ENCODE measurements around the gene SERPINF2. TPM values are rescaled to one million over a fixed set of nuclear protein-coding genes. Genes with fewer than 3 reads are reported as not detected.

Gene SERPINF2
- polyA plus RNA-seq, 1 donor from 2014 or later, result not detected

- Histone ChIP-seq H3K27ac (ENCODE audit: low read length) (no peak overlapping the region), H3K9me3 (ENCODE audit: low read length) (no peaks in the 10 kb centered on the region), H3K9me2 (ENCODE audit: insufficient read depth, low read length) (no peaks in the 10 kb centered on the region), H3K4me2 (ENCODE audit: low read length) (no peak overlapping the region), H3K79me2 (replicated peaks; ENCODE audit: insufficient read depth, low read length) (no peaks in the 10 kb centered on the region), H3K9ac (ENCODE audit: low read length) (no peak overlapping the region), H3K4me3 (ENCODE audit: low read length) (no peak overlapping the region), H3F3A (ENCODE audit: insufficient read depth, low read length, poor library complexity, severe bottlenecking) (no peaks in the 10 kb centered on the region), H4K20me1 (ENCODE audit: insufficient read depth) (no peaks in the 10 kb centered on the region), H3K27me3 (ENCODE audit: insufficient read depth, low read depth, low read length) (no peaks in the 10 kb centered on the region), H2AFZ (ENCODE audit: low read depth, low read length) (no peak overlapping the region), H3K36me3 (ENCODE audit: insufficient read depth, low read length) (no peaks in the 10 kb centered on the region)
- TF ChIP-seq TAF1 (IDR thresholded peaks at IDR 0.05; ENCODE audit: low read depth), result no peak
- TF ChIP-seq EZH2 (IDR thresholded peaks at IDR 0.05; ENCODE audit: borderline replicate concordance, insufficient read depth, low read length, poor library complexity, severe bottlenecking), result no peak
- TF ChIP-seq, protein P1, sequence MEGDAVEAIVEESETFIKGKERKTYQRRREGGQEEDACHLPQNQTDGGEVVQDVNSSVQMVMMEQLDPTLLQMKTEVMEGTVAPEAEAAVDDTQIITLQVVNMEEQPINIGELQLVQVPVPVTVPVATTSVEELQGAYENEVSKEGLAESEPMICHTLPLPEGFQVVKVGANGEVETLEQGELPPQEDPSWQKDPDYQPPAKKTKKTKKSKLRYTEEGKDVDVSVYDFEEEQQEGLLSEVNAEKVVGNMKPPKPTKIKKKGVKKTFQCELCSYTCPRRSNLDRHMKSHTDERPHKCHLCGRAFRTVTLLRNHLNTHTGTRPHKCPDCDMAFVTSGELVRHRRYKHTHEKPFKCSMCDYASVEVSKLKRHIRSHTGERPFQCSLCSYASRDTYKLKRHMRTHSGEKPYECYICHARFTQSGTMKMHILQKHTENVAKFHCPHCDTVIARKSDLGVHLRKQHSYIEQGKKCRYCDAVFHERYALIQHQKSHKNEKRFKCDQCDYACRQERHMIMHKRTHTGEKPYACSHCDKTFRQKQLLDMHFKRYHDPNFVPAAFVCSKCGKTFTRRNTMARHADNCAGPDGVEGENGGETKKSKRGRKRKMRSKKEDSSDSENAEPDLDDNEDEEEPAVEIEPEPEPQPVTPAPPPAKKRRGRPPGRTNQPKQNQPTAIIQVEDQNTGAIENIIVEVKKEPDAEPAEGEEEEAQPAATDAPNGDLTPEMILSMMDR (IDR thresholded peaks at IDR 0.05; ENCODE audit: poor library complexity, severe bottlenecking), result no peak
- no peak for TF ChIP-seq MXI1 (conservative IDR thresholded peaks at IDR 0.05; ENCODE audit: poor library complexity, severe bottlenecking)
These were observed 16.9 kb downstream of the SERPINF2 start for GRCh38 chr17:1759529-1759928.

- Histone ChIP-seq H3K9me3 (ENCODE audit: low read length) (no peaks in the 10 kb centered on the region), H3K27me3 (ENCODE audit: insufficient read depth, low read depth, low read length) (no peaks in the 10 kb centered on the region), H4K20me1 (ENCODE audit: insufficient read depth) (no peaks in the 10 kb centered on the region), H3K79me2 (replicated peaks; ENCODE audit: insufficient read depth, low read length) (no peaks in the 10 kb centered on the region), H3F3A (ENCODE audit: insufficient read depth, low read length, poor library complexity, severe bottlenecking) (no peaks in the 10 kb centered on the region), H3K4me3 (ENCODE audit: low read length) (no peak overlapping the region), H3K9ac (ENCODE audit: low read length) (no peak overlapping the region), H3K4me2 (ENCODE audit: low read length) (no peak overlapping the region), H3K9me2 (ENCODE audit: insufficient read depth, low read length) (no peaks in the 10 kb centered on the region), H3K27ac (ENCODE audit: low read length) (no peak overlapping the region), H2AFZ (ENCODE audit: low read depth, low read length) (no peak overlapping the region), H3K36me3 (ENCODE audit: insufficient read depth, low read length) (no peaks in the 10 kb centered on the region)
- TF ChIP-seq EP300 (conservative IDR thresholded peaks at IDR 0.05; ENCODE audit: poor library complexity, severe bottlenecking), result no peak
- TF ChIP-seq EZH2 (IDR thresholded peaks at IDR 0.05; ENCODE audit: borderline replicate concordance, insufficient read depth, low read length, poor library complexity, severe bottlenecking), result no peak
- TF ChIP-seq, protein P1 (IDR thresholded peaks at IDR 0.05; ENCODE audit: poor library complexity, severe bottlenecking), result no peak
- no peak for TF ChIP-seq POLR2AphosphoS5 (IDR thresholded peaks at IDR 0.05)
- no peak for TF ChIP-seq RAD21 (conservative IDR thresholded peaks at IDR 0.05)
- no peak for TF ChIP-seq SMC3 (conservative IDR thresholded peaks at IDR 0.05; ENCODE audit: poor library complexity)
- TF ChIP-seq, protein P2, sequence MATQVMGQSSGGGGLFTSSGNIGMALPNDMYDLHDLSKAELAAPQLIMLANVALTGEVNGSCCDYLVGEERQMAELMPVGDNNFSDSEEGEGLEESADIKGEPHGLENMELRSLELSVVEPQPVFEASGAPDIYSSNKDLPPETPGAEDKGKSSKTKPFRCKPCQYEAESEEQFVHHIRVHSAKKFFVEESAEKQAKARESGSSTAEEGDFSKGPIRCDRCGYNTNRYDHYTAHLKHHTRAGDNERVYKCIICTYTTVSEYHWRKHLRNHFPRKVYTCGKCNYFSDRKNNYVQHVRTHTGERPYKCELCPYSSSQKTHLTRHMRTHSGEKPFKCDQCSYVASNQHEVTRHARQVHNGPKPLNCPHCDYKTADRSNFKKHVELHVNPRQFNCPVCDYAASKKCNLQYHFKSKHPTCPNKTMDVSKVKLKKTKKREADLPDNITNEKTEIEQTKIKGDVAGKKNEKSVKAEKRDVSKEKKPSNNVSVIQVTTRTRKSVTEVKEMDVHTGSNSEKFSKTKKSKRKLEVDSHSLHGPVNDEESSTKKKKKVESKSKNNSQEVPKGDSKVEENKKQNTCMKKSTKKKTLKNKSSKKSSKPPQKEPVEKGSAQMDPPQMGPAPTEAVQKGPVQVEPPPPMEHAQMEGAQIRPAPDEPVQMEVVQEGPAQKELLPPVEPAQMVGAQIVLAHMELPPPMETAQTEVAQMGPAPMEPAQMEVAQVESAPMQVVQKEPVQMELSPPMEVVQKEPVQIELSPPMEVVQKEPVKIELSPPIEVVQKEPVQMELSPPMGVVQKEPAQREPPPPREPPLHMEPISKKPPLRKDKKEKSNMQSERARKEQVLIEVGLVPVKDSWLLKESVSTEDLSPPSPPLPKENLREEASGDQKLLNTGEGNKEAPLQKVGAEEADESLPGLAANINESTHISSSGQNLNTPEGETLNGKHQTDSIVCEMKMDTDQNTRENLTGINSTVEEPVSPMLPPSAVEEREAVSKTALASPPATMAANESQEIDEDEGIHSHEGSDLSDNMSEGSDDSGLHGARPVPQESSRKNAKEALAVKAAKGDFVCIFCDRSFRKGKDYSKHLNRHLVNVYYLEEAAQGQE (IDR thresholded peaks at IDR 0.05; ENCODE audit: borderline replicate concordance), result no peak
- TF ChIP-seq TAF1 (IDR thresholded peaks at IDR 0.05; ENCODE audit: low read depth), result no peak
- TF ChIP-seq MXI1 (conservative IDR thresholded peaks at IDR 0.05; ENCODE audit: poor library complexity, severe bottlenecking), result no peak
These were observed 19.7 kb downstream of the SERPINF2 start for GRCh38 chr17:1762233-1762900.

Data from neural cell (in vitro differentiated cells).